Esophagus muscularis mucosa (tissue), 4 donors: ENCODE data around the gene ACY1.

Experiments
- EP300 ChIP-seq: sonication (generic); formaldehyde crosslinking; IDR thresholded peaks from one replicate; pipeline ENCODE4 v1.6.1; 2017; ENCODE audit warnings: antibody characterized with exemption
- POLR2A ChIP-seq: fragments of 450-650 bp; IDR thresholded peaks from one replicate; pipeline ENCODE4 v1.6.1; 2017; ENCODE audit warnings: antibody characterized with exemption, moderate library complexity, mild to moderate bottlenecking, low read depth
- TF ChIP-seq, protein P1 (sequence below), 3 experiments: fragments of 200-600 bp in 2 of 3; fragments of 450-650 bp in 1 of 3; sonication (generic) in 2 of 3; IDR thresholded peaks; one replicate each; pipeline ENCODE4 v1.5.1; 2017 to 2019; ENCODE audit warnings: antibody characterized with exemption in 3 of 3, mild to moderate bottlenecking in 2 of 3, moderate library complexity in 1 of 3

- TF ChIP-seq, protein P1, sequence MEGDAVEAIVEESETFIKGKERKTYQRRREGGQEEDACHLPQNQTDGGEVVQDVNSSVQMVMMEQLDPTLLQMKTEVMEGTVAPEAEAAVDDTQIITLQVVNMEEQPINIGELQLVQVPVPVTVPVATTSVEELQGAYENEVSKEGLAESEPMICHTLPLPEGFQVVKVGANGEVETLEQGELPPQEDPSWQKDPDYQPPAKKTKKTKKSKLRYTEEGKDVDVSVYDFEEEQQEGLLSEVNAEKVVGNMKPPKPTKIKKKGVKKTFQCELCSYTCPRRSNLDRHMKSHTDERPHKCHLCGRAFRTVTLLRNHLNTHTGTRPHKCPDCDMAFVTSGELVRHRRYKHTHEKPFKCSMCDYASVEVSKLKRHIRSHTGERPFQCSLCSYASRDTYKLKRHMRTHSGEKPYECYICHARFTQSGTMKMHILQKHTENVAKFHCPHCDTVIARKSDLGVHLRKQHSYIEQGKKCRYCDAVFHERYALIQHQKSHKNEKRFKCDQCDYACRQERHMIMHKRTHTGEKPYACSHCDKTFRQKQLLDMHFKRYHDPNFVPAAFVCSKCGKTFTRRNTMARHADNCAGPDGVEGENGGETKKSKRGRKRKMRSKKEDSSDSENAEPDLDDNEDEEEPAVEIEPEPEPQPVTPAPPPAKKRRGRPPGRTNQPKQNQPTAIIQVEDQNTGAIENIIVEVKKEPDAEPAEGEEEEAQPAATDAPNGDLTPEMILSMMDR (IDR thresholded peaks at IDR 0.05) = no peak
- TF ChIP-seq EP300 (no peak), POLR2A (no peak)
Observed at GRCh38 chr3:52015438-52016228, 32.3 kb downstream of the ACY1 start.
